ENCODE results near the gene CDK5R2. TPM values are rescaled to one million over a fixed set of nuclear protein-coding genes. Genes with fewer than 3 reads are reported as not detected.

The CDK5R2 gene
- total RNA-seq, result not detected
- long read RNA-seq, result 0 reads

DNA sequence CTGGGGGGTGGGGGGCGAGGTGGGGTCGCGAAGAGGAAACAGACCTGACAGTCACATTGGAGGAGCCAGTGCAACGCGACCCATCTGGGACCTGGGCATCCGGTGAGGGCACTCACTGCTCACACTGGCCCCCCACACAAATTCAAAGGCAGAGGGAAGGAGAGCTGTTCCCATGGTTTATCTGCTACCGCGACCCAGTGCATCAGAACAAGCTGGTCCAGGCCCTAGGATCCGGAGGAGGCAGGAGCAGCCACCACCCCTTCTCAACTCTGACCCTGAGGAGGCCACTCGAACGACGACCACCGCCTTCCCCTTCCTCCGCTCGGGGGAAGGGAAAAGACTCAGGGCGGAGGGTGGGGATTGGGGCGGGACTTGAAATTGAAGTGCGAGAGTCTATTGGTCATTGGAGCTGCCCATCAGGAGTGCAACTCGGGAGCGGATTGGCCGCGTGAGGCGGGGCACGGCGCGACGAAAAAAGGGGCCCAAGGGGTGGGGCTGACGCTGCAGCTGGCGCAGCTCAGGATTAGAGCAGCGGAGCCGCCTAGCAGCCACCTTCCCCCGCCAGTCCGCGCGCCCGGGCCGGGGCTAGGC lies at the start of gene CDK5R2:
CDK5R2 (plus strand) TSS at position 526 of the 591 bp plus-strand sequence. CDS start 155 bp downstream, outside the sequence.
- H3K27ac ChIP-seq (replicated peaks), result no peak within 1 kb of the TSS
- intact Hi-C loops (cut with micrococcal nuclease), result no loop called here
- H3K9me3 ChIP-seq (replicated peaks), result no peaks in the 10 kb centered on the region
- H3K27me3 ChIP-seq (ENCODE audit: low read depth), result peaks cover 100% of the 10 kb centered on the region
- H3K36me3 ChIP-seq, result no peaks in the 10 kb centered on the region
- peak; percentile 62 for DNase-seq
- H3K4me3 ChIP-seq, result peak within 1 kb of the TSS; percentile 61
- TF ChIP-seq, protein P1, sequence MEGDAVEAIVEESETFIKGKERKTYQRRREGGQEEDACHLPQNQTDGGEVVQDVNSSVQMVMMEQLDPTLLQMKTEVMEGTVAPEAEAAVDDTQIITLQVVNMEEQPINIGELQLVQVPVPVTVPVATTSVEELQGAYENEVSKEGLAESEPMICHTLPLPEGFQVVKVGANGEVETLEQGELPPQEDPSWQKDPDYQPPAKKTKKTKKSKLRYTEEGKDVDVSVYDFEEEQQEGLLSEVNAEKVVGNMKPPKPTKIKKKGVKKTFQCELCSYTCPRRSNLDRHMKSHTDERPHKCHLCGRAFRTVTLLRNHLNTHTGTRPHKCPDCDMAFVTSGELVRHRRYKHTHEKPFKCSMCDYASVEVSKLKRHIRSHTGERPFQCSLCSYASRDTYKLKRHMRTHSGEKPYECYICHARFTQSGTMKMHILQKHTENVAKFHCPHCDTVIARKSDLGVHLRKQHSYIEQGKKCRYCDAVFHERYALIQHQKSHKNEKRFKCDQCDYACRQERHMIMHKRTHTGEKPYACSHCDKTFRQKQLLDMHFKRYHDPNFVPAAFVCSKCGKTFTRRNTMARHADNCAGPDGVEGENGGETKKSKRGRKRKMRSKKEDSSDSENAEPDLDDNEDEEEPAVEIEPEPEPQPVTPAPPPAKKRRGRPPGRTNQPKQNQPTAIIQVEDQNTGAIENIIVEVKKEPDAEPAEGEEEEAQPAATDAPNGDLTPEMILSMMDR (IDR thresholded peaks at IDR 0.05; ENCODE audit: borderline replicate concordance), result no peak
- H3K4me1 ChIP-seq, result peaks cover 24% of the 10 kb centered on the region

DNA sequence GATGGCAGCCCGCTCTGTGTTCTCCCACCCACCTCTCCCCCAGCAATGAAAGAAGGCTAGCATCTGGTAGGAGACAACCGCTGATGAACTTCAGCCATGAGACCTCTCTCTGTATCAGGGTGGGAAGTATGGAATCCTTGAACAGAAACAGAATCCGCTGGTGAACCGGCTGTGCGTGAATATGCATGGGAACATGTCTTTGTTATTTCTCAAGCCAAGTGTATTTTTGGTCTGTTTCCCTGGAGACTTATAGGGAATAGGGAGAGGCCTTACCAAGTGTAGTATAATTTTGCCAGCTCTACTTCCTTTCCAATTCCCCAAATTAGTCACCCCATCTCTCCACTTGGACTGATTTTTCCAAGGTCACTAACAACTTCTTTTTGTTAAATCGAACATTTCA lies 48.7 kb upstream of the CDK5R2 start:
- intact Hi-C loops (cut with micrococcal nuclease), result no loop called here
- Histone ChIP-seq H3K27me3 (ENCODE audit: low read depth) (peaks cover 55% of the 10 kb centered on the region), H3K27ac (replicated peaks) (no peak overlapping the region), H3K4me3 (no peak overlapping the region), H3K9me3 (replicated peaks) (no peaks in the 10 kb centered on the region), H3K36me3 (no peaks in the 10 kb centered on the region), H3K4me1 (peaks cover 13% of the 10 kb centered on the region)
- TF ChIP-seq, protein P1 (IDR thresholded peaks at IDR 0.05; ENCODE audit: borderline replicate concordance), result no peak
- DNase-seq, result no peak

DNA sequence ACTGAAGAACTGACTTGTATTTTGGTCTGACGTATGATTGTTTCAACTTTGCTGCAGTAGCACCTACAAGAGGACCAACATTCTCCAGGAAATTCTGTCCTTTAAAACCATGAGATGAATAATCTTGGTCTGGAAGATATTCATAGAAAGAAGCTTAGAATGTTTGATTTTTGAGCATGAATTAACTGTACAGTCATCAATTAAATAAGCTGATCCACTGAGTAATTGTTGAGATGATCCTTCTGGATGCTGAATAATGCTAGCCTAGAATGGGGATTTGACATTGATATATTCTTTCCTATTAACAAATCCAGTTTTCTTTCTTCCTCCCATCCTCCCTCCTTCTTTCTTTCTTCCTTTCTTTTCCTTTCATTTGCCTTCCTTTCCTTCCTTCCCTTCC lies 39.0 kb upstream of the CDK5R2 start:
- Histone ChIP-seq H3K9me3 (replicated peaks) (no peaks in the 10 kb centered on the region), H3K4me3 (no peak overlapping the region), H3K4me1 (no peaks in the 10 kb centered on the region), H3K27me3 (ENCODE audit: low read depth) (peaks cover 97% of the 10 kb centered on the region), H3K36me3 (no peaks in the 10 kb centered on the region), H3K27ac (replicated peaks) (no peak overlapping the region)
- TF ChIP-seq, protein P1 (IDR thresholded peaks at IDR 0.05; ENCODE audit: borderline replicate concordance), result no peak
- DNase-seq, result no peak
- intact Hi-C loops (cut with micrococcal nuclease), result no loop called here

DNA sequence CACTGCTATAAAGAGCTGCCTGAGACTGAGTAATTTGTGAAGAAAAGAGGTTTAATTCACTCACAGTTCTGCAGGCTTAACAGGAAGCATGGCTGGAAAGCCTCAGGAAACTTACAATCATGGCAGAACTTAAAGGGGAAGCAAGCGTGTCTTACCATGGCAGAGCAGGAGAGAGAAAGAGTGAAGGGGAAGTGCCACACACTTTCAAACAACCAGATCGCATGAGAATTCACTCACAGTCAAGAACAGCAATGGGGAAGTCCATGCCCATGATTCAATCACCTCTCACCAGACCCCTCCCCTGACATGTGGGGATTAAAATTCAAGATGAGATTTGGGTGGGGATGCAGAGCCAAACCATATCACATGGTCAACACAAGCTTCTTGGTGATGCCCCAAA lies 34.7 kb upstream of the CDK5R2 start:
- intact Hi-C loops (cut with micrococcal nuclease), result no loop called here
- TF ChIP-seq, protein P1 (IDR thresholded peaks at IDR 0.05; ENCODE audit: borderline replicate concordance), result no peak
- no peak overlapping the region for H3K4me3 ChIP-seq
- DNase-seq, result no peak
- no peak overlapping the region for H3K27ac ChIP-seq (replicated peaks)
- H3K4me1 ChIP-seq, result no peaks in the 10 kb centered on the region
- H3K9me3 ChIP-seq (replicated peaks), result no peaks in the 10 kb centered on the region
- peaks cover 91% of the 10 kb centered on the region for H3K27me3 ChIP-seq (ENCODE audit: low read depth)
- H3K36me3 ChIP-seq, result no peaks in the 10 kb centered on the region

DNA sequence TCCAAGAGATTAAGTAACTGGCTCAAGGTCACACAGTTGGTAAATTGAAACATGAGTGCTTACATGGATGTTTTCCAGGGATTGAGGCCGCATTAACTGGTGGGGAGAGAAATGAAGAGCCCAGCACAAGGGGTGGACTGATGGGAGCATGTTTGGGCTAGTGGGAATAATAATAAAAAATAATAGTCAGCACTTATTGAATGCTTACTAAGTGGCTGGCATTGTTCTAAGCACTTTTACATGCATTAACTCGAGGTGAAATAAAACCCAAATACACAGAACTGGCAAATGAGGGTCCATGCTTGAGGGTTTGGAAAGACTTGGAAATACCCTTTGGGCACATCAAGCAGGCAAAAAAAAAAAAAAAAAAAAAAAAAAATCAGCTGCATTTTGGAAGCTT lies 34.0 kb upstream of the CDK5R2 start:
- H3K4me1 ChIP-seq, result no peaks in the 10 kb centered on the region
- no peaks in the 10 kb centered on the region for H3K36me3 ChIP-seq
- intact Hi-C loops (cut with micrococcal nuclease), result no loop called here
- H3K27ac ChIP-seq (replicated peaks), result no peak overlapping the region
- no peak for DNase-seq
- H3K4me3 ChIP-seq, result no peak overlapping the region
- peaks cover 86% of the 10 kb centered on the region for H3K27me3 ChIP-seq (ENCODE audit: low read depth)
- no peaks in the 10 kb centered on the region for H3K9me3 ChIP-seq (replicated peaks)
- TF ChIP-seq, protein P1 (IDR thresholded peaks at IDR 0.05; ENCODE audit: borderline replicate concordance), result no peak
